Activated CD8-positive, alpha-beta memory T cell treated with anti-CD3 and anti-CD28 coated beads for 48 hours (primary cell): ENCODE results near the gene USP7.

Experiments used
- DNase-seq, 3 experiments: peaks; one replicate each; pipeline ENCODE4 v3.0.0-alpha.2; 2020; ENCODE audit warnings: low read depth in 2 of 3, low spot score in 2 of 3

The USP7 gene

DNA sequence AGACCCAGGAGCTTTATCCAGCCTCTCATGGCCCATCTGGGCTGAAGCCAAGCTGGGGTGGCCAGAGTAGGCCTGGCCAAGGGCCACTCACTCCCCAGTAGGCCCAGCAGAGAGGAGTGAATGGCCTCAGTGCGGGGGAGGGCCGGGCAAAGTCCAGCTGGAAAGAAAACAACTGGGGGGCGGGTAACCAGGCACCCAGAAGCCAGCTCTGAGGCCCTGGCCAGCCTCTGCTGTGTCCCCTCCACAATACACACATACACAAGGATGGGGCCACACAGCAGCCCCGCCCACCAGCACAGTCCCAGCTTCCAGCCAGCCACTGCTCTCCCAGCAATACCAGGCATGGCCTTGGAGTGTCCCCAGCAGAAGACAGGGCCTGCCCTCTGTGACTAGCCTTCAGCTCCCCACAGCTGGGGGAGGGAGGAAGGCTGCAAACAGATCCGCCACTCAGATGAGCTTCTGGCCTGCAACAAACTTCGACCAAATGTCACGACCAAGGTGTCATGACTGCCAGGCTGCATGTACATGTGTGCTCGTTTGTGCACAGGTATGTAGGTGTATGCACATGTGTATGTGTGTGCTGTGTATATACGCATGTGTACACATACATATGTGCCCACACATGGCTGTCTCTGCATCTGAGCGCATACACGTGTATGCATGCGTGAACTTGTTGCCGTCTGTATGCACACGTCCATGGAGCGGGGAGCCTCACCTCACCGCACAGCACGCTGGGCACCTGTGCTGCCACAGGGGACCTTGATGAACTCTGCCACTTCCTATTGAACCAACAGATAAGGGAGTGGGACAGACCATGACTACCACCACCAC, 99.9 kb downstream of the USP7 start:
- DNase-seq, result no peak

DNA sequence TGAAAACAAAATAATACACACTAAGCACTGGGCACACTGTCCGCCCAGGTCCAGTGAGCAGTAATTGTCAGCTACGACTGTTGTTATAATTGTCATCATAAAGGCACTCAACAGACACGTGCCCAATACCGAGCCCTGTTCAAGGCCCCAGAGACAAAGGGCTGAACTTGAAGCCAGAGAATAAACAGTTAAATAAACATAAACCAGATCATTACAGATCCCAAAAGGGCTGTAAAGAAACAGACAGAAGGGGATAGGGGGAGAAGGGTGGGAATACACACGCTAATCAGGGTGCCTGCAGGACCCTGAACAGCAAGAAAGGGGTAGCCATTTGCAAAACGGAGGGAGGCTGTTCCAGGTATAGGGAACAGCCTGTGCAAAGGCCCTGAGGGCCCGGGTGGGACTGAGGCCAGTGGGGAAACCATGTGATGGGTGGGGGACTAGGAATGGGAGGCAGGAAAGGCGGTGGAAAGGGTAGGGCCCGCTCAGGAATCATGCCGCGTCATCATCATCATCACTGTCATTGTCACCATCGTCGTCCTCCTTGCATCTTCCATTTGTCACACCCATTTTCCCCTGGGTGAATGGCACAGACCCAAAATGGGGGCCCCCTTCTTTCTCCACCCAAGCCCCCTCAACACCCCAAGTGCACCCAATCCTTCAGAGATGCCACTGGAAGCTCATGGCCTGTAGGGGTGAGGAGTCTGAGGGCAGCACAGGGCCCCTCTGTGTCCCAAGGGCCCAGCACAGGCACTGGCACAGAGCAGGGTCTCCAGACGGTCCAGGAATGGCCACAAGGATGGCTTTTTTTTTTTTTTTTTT, 101.2 kb downstream of the USP7 start:
- DNase-seq, result no peak

DNA sequence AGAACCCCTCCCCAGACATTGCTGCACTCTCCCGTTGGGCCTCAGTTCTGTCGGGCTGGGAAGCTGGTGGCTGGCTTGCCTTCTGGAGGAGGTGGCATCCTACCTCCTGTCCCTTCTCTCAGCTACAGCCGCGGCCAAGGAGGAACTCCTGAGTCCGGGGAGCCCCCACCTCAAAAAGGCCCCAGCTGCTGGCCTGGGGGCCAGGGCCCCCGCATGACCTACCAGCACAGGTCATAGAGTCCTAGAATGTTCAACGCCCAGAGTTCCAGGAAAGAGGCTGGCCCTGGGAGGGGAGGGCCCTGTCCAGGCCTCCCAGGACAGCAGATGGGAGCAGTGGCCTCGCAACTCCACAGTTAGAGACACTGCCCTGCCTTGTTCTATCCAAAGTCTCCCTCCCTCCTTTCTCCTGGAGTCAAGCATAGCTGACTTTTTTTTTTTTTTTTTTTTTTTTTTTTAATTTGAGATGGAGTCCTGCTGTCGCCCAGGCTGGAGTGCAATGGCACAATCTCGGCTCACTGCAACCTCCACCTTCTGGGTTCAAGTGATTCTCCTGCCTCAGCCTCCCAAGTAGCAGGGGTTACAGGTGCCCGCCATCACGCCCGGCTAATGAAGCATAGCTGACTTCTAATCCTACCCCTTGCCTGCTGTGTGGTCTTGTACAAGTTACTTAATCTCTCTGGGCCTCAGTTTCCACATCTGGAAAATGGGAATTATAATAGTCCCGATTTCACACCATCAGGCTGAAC, 102.0 kb downstream of the USP7 start:
- no peak for DNase-seq

DNA sequence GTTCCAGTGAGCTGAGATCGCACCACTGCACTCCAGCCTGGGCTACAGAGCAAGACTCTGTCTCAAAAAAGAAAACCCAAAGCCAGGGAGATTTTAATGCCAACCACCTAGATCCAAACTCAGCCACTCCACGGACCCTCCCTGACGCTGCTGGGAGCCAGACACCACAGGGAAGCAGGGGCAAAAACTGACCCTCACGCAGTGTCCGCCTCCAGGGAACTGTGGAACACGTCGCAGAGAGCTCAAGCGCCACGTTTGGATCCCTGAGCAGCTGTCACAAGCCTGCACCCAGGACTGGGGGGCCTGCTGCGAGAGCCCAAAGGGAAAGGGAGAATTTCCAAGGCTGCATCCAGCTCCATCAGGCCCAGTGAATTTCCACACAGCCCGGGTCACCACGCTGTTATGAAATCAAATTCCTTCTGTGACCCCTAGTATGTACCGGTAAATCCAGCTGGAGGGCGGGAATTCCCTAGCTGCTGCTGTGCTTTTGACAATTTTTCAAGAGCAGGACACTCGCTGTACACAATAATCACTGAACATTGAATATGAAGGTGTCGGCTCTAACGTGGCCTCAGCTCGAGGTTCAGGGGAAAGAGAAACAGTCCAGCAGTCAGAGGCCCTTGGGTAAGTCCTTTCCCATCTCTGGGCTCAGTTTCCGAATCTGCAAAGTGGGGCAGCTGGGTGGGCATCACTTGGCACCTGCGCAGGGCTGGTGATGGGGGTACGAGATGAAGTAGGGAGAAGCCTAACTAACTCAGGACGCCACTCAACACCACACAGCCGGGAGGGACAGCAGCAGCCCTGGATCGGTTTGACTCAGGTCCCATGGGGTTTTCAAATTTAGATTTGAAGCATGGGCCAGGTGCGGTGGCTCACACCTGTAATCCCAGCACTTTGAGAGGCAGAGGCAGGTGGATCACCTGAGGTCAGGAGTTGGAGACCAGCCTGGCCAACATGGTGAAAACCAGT, 103.5 kb downstream of the USP7 start:
- no peak for DNase-seq

DNA sequence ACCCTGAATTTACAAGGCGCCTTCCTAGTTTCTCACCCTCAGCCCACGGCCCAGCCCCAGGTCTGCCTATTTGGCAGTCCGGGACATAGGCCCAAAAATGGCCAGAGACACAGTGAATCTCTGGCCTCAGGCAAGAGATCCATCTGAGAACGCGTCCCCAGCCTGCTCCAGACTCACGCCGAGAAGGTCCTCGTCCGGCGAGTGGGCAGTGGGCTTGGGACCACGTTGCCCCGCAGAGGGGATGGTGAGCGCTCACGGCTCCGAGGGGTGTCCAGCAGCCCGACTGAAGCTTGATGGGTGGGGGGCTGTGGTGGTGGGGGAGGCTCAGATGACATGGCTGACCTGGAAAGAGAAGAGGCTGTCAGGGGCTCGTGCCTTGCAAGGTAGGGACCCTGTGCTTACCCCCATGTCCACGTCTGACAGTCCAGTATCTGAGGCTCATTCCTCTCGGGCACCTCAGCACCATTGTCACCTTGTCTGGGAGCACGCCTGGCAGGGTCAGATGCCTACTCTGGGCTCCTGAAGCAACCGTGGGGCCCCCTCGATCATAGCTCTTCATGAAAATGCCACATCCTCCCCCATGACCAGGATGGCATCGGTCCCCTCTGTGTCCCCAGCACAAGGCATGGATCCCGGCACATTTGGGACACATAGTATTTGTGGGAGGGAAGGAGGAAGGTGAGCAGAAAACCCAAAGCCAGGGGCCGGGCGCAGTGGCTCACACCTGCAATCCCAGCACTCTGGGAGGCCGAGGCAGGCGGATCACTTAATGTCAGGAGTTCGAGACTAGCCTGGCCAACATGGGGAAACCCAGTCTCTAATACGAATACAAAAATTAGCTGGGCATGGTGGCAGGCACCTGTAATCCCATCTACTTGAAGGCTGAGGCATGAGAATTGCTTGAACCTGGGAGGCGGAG, 104.5 kb downstream of the USP7 start:
- DNase-seq, result no peak

DNA sequence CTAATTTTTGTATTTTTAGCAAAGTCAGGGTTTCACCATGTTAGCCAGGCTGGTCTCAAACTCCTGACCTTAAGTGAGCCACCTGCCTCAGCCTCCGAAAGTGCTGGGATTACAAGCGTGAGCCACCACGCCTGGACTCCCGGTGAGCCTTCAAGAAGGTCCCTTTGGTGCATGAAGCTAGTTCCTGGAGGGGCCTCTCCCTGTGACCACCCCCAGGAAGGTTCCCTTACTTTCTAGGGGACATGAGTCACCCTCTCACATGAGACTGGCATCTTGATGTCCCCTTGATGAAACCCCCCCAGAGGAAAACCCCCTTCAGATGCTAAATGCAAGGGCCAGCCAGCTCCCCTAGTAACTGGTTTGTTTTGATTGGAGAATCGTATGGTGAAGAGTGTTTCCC, 107.7 kb downstream of the USP7 start:
- DNase-seq, result no peak

DNA sequence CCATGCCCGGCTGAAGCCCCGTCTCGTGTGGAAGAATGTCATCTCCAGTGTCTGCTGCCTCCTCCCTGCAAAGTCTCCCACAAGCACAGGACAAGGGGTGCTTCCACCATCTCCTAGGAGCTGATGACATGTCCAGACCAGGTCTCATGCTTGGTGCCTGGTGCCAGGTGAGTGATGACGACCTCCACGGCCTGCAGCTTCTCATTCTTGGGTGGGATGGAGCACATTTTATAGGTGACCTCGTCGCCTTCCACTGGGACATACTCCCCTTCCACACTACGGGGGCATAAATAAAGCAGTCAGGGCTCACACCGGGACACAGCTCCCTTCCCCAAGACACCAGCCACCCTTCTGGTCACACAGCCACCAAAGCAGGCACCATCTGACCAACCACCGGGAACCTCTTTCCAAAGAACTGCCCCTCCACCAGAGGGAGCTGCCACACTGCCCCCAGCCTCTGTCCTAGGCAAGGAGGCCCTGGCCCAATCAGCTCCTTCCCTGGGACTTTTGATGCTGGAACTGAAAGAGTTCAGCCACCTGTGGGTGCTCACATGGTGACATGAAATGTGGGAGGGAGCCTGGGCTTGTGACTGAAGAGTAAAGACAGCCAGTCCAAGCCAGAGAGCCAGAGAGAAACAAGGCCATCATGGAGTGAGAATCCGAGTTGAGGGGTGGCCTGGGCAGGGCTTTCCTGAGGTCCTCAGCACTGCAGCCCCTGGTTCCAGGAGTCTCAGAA, 108.5 kb downstream of the USP7 start:
- DNase-seq, result no peak

DNA sequence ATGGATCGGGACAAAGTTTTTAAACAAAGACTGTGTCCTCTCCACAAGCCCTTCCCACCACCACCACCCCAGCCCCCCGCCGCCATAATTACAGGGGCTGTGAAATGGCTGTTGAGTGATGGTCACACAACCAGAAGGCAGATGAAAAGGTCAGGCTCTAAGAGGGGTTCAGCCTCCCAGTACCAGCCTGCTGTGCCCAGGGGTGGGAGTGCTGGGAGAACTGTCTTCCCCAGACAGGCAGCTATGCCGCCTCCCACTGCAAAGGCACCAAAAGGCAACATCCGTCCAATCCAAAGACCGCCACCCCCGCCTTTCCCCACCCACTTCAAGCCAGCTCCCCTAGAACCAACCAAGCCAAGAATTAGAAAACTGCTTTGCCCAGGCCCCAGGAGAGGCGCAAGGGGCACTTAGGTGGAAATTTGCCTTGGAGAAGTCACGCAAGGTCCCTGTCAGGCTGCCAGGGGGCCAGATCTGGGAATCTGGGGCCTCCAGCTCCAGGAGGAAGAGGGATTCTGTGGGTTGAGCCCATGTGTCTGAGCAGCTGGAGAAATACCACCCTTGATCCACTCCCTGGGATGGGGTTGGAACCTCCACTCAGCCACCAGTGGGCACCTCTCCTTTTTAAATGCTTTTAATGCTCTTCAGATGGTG, 109.3 kb downstream of the USP7 start:
- DNase-seq, result no peak

DNA sequence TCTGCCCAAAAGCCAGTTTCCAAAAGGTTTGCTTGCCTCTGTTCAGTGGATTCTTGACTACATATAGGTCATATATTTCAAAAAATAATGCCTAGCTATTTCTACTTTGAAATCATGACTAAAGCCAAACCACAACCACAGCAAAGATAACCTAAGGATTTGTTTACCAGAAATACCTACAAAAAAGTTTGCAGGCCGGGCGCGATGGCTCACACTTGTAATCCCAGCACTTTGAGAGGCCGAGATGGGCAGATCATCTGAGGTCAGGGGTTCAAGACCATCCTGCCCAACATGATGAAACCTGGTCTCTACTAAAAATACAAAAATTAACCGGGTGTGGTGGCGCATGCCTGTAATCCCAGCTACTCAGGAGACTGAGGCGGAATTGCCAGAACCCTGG, 110.1 kb downstream of the USP7 start:
- DNase-seq, result no peak

DNA sequence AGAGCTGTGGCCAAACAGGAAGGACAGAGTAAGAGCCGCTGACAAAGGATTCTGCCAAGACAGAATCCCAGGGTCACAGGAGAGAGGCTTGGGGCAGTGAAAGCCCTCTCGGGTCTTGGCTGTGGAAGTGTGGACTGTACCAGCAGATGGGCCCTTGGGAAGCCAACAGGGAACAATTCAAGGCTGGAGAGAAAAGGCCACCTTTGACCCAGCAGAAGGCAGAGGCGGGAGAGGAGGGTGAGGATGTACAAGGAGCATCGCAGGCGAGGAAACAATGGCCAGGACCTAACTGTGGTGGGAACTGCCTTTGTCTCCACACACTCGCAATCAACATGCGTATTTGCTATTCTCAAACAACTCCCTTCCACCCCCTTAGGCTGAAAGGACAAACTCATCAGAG, 110.6 kb downstream of the USP7 start:
- no peak for DNase-seq

DNA sequence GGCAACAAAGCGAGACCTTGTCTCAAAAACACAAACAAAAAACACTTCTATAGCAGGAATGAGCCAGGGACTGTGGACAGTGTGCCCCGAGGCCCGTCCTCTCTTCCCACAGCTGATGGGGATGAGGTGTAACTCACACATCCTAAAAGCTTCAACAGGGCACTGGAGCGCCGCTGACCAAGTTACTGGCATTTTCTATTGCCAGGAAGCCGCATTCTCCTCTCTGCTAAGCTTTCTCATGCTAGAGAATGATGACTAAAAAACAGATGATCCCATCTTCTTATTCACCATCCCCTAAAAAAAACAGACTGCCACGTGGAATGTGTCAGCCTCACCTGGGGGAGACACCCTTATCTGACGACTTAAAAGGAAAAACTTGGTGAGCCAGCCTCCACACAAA, 111.2 kb downstream of the USP7 start:
- DNase-seq, result no peak

DNA sequence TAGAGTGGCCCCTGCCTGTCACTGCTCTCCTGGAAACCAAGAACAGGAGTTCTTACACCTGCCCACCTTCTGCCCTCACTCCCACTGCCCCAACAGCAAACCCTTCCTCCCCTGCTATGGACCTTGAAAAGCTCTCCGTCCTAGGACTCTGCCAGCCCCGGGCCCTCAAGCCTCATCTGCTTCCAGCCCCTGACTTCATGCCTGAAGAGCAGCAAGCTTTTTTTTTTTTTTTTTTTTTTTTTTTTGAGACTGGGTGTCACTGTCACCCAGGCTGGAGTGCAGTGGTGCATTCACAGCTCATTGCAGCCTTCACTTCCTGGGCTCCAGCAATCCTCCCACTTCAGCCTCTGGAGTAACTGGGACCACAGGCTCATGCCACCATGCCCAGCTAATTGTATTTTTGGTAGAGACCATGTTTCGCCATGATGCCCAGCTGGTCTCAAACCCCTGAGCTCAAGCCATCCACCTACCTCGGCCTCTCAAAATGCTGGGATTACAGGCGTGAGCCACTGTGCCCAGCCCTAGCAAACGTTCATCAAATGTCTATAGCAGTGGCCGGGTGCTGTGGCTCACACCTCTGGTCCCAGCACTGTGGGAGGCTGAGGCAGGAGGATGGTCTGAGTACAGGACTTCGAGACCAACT, 111.8 kb downstream of the USP7 start:
- no peak for DNase-seq

DNA sequence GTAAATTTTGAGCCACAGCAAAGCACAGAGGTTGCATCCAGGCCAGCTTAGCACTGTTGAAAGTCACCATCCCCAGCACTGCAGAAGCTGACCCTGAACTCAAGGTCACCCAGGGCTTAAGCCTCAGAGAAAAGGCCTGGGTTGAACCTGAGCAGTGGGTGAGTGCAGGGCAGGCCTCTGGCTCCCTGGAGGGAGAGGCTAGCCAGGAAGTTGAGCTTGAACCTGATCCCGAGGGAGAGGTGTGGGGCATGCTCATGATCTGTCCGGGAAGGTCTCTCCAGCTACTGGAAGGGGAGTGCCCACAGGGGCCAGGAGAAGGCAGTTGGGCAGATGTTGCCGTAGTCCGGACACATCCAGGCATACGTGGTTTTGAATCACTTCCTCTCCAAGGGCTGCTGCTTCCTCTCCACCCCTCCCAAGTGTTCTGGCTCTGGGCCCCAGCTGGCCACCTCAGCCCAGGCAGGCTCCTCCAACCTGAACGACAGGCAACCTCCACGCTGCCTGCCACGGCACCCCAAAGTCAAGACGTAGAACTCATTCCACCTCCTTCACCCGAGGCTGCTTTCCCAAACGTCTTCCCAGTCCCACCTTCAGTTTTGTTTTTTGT, 113.3 kb downstream of the USP7 start:
- no peak for DNase-seq

DNA sequence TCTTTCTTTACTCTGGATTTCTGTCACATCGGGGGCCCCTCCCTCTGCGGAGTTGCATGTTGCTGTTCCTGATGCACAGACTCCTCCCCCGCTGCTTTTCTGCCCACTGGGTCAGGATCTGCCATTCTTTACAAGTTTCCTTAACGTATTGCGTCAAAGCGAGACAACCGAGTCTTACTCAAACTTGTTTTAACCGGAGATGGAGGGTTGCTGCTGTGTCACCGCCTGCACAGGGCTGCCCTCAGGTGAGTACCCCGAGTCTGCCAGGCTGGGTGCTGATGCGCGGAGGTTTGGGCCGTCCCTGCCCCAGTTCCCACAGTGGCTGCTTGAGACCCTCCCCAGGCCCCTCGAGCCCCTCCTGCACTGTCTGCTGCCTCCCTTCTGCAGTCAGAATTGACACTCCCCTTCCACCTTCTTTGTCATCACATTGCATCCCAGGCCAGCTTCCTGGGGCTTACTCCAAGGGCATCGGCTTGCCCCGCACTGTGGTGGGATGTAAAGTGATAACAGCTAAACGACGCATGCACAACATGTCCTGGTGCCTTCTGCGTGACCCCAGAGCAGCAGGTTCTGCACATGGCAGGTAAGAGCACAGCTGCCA, 114.2 kb downstream of the USP7 start:
- no peak for DNase-seq

DNA sequence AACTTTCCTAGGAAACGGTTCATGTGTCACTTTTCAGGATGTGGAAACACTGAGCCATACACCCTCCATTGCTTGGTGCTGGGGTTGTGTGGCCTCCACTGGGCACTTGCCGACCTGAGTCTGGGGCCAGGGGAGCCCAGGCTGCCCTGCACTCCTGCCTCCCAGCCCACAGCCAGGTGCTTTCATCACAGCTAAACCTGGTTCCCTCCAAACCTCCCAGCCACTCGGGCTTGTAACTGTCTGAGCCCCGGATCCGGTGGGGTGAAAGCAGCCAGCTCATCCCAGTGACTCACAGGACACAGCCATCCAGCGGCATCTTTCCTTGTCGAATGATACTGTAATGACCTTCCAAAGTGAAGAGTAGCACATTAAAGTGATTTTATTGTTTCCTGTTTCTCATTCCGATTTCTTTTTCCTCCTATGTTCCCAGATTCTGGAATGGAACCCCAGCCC, 114.7 kb downstream of the USP7 start:
- no peak for DNase-seq

DNA sequence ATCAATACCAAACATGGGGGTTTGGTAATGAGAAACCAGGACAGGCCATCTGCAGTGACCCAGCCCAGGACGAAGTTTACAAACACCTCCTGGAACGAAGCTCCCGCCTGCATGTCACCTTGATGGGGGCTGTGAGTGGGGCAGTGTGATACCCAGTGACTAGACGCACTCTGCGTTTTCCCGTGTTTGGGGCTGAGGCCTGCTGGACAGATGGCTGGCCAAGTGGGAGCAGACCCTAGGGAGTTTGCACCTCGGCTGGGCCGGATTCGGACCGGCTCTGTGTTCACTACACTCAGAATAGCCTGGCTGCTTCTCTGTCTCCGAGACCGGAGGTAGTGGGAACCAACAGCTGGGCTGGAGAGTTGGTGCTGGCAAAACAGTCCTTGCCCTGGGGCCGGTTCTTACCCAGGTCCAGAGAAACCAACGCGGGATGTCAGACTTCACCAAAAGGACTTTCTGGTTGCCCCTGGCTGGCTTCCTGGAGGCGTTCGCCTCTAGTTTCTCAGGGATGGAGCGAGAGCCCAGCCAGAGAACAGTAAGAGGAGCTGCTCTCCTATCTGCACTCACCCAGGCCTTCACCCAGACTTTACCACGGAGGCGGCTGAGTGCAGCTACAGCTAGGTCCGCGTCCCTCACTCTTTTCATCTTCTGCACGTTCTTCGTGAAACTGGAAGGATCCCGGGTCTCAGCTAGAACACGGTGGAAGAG, 115.3 kb downstream of the USP7 start:
- no peak for DNase-seq
